Neuronal stem cell (in vitro differentiated cells): Measurements from ENCODE around the gene PKIB.

ENCODE experiments used
- DNase-seq: peaks from one replicate; pipeline ENCODE4 v3.0.0-alpha.2; 2013; ENCODE audit warnings: low spot score
- H2AFZ ChIP-seq: one replicate; pipeline ENCODE4 v1.6.1; 2013; ENCODE audit warnings: mild to moderate bottlenecking, low read length, inconsistent platforms
- H2AK5ac ChIP-seq: 2 replicates; pipeline ENCODE4 v1.6.1; 2013; ENCODE audit warnings: low read depth, mild to moderate bottlenecking, inconsistent platforms, low read length, moderate library complexity, mixed read lengths
- H2BK120ac ChIP-seq: 2 replicates; pipeline ENCODE4 v1.6.1; 2013; ENCODE audit warnings: low read depth, mild to moderate bottlenecking, inconsistent platforms, low read length, moderate library complexity, mixed read lengths
- H2BK12ac ChIP-seq: one replicate; pipeline ENCODE4 v1.6.1; 2013; ENCODE audit warnings: low read length, inconsistent platforms
- H2BK15ac ChIP-seq: 2 replicates; pipeline ENCODE4 v1.6.1; 2013; ENCODE audit warnings: mild to moderate bottlenecking, low read length, inconsistent platforms, mixed read lengths
- H2BK5ac ChIP-seq: one replicate; pipeline ENCODE4 v1.6.1; 2013; ENCODE audit warnings: inconsistent platforms, mild to moderate bottlenecking, low read length, moderate library complexity
- H3K14ac ChIP-seq: one replicate; pipeline ENCODE4 v1.6.1; 2013; ENCODE audit warnings: low read length, inconsistent platforms
- H3K18ac ChIP-seq: 2 replicates; pipeline ENCODE4 v1.6.1; 2013; ENCODE audit warnings: low read length, inconsistent platforms
- H3K23ac ChIP-seq: 2 replicates; pipeline ENCODE4 v1.6.1; 2013; ENCODE audit warnings: low read depth, mild to moderate bottlenecking, mixed read lengths, low read length, inconsistent platforms; ENCODE audit not compliant: poor library complexity
- H3K27ac ChIP-seq: replicated peaks from 3 replicates; pipeline ENCODE4 v1.5.1; 2013; ENCODE audit warnings: low read length, inconsistent platforms
- H3K27me3 ChIP-seq, 3 experiments: 2 replicates each; pipeline ENCODE4 v1.6.1; 2013; ENCODE audit warnings: low read length in 3 of 3, mild to moderate bottlenecking in 2 of 3, inconsistent platforms in 1 of 3, low read depth in 1 of 3, mixed read lengths in 1 of 3, moderate library complexity in 1 of 3; ENCODE audit not compliant: control insufficient read depth in 3 of 3, insufficient read depth in 3 of 3
- H3K36me3 ChIP-seq, 2 donors: replicated peaks in 1 of 2; 2 replicates each; pipeline ENCODE4 v1.6.1; 2013; ENCODE audit warnings: low read length in 2 of 2; ENCODE audit not compliant: control insufficient read depth in 2 of 2, insufficient read depth in 2 of 2
- H3K4ac ChIP-seq: 2 replicates; pipeline ENCODE4 v1.6.1; 2013; ENCODE audit warnings: inconsistent platforms, mild to moderate bottlenecking, low read length, moderate library complexity
- H3K4me1 ChIP-seq, 2 donors: 1 replicate in 1 of 2; 2 replicates in 1 of 2; pipeline ENCODE4 v1.6.1; 2013; ENCODE audit warnings: low read length in 2 of 2, low read depth in 1 of 2; ENCODE audit not compliant: control insufficient read depth in 2 of 2, insufficient read depth in 1 of 2
- H3K4me2 ChIP-seq: one replicate; pipeline ENCODE4 v1.6.1; 2013; ENCODE audit warnings: mild to moderate bottlenecking, low read length, inconsistent platforms; ENCODE audit not compliant: insufficient read depth, poor library complexity, severe bottlenecking
- H3K4me3 ChIP-seq, 2 donors: 2 replicates each; pipeline ENCODE4 v1.5.1; 2013; ENCODE audit warnings: low read length in 2 of 2, mild to moderate bottlenecking in 2 of 2, inconsistent platforms in 1 of 2, moderate library complexity in 1 of 2
- H3K79me1 ChIP-seq: one replicate; pipeline ENCODE4 v1.6.1; 2013; ENCODE audit warnings: low read depth, mild to moderate bottlenecking, inconsistent platforms, low read length, moderate library complexity
- H3K9ac ChIP-seq: one replicate; pipeline ENCODE4 v1.6.1; 2013; ENCODE audit warnings: mild to moderate bottlenecking, low read depth, low read length, inconsistent platforms; ENCODE audit not compliant: poor library complexity
- H3K9me3 ChIP-seq, 2 donors: replicated peaks in 1 of 2; 2 replicates each; pipeline versions ENCODE3 to v1.6.1; 2013; ENCODE audit warnings: low read length in 2 of 2, mild to moderate bottlenecking in 2 of 2, inconsistent platforms in 1 of 2, low read depth in 1 of 2, mixed read lengths in 1 of 2, moderate library complexity in 1 of 2; ENCODE audit not compliant: control insufficient read depth in 2 of 2, insufficient read depth in 1 of 2
- H4K8ac ChIP-seq: one replicate; pipeline ENCODE4 v1.6.1; 2013; ENCODE audit warnings: low read depth, mild to moderate bottlenecking, inconsistent platforms, low read length, moderate library complexity
- H4K91ac ChIP-seq: one replicate; pipeline ENCODE4 v1.6.1; 2013; ENCODE audit warnings: low read length, low read depth, mild to moderate bottlenecking, inconsistent platforms; ENCODE audit not compliant: poor library complexity
- WGBS, 2 donors: extraction: QIAGEN DNeasy Blood & Tissue Kit; methylation state at CpG; one replicate each; pipeline ENCODE4 v1.1.7; 2013; ENCODE audit warnings: missing lambda C conversion rate in 2 of 2, mixed read lengths in 1 of 2; ENCODE audit not compliant: insufficient read length in 2 of 2, insufficient replicate concordance in 1 of 2; ENCODE audit errors: extremely low coverage in 2 of 2; 5-methylcytosine and 5-hydroxymethylcytosine counted together

Gene PKIB

DNA sequence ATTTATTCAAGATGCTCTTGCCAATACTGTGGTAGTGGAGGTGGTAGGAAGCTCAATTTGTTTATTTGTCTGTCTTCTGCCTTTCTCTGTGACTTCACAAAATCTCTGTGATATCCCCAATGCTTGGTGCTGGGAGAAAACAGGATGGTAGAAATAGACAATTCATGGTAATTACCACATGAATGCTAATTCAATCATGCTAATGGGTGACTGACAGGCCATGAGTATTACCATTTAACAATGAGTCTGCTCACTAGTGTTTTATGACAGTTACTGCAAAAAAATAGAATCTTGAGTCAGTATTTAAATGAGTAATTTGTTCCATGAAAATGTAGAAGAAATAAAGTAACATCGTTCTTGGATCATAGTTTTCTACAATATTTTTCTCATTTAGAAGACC, 117.0 kb downstream of the PKIB start:
- Histone ChIP-seq H2BK15ac (no peak overlapping the region), H3K4ac (no peak overlapping the region), H2AK5ac (no peak overlapping the region), H3K4me3 (no peak overlapping the region), H3K36me3 (no peaks in the 10 kb centered on the region), H3K79me1 (no peaks in the 10 kb centered on the region), H4K91ac (no peak overlapping the region), H3K27ac (no peak overlapping the region), H4K8ac (no peak overlapping the region), H3K27me3 (no peaks in the 10 kb centered on the region), H3K18ac (no peak overlapping the region), H2BK120ac (no peak overlapping the region), H3K4me2 (no peak overlapping the region), H3K23ac (no peak overlapping the region), H3K9me3 (no peaks in the 10 kb centered on the region), H2BK5ac (no peak overlapping the region), H3K4me1 (no peaks in the 10 kb centered on the region), H2AFZ (no peak overlapping the region), H2BK12ac (no peak overlapping the region), H3K14ac (no peak overlapping the region), H3K9ac (no peak overlapping the region)
- WGBS, 2 donors, result no CpG with 5 or more reads among the region's 1 CpG
- no peak for DNase-seq

- H2AFZ ChIP-seq, result no peak overlapping the region
- no peaks in the 10 kb centered on the region for H3K9me3 ChIP-seq
- DNase-seq, result no peak
- no peak overlapping the region for H2BK12ac ChIP-seq
- H3K27ac ChIP-seq, result no peak overlapping the region
- no peak overlapping the region for H2AK5ac ChIP-seq
- no peak overlapping the region for H3K9ac ChIP-seq
- no peak overlapping the region for H3K4me3 ChIP-seq
- H2BK15ac ChIP-seq, result no peak overlapping the region
- no peak overlapping the region for H3K18ac ChIP-seq
- H4K91ac ChIP-seq, result no peak overlapping the region
- peaks cover 3% of the 10 kb centered on the region in 2 donors for H3K4me1 ChIP-seq
- no peak overlapping the region for H3K4ac ChIP-seq
- no peak overlapping the region for H2BK5ac ChIP-seq
- no peak overlapping the region for H2BK120ac ChIP-seq
- no peak overlapping the region for H3K14ac ChIP-seq
- H3K79me1 ChIP-seq, result no peaks in the 10 kb centered on the region
- H3K27me3 ChIP-seq, result no peaks in the 10 kb centered on the region
- no peaks in the 10 kb centered on the region for H3K36me3 ChIP-seq
- WGBS, 2 donors, result no CpG with 5 or more reads among the region's 3 CpGs
- no peak overlapping the region for H3K4me2 ChIP-seq
- no peak overlapping the region for H4K8ac ChIP-seq
- no peak overlapping the region for H3K23ac ChIP-seq
These were observed 120.1 kb downstream of the PKIB start for GRCh38 chr6:122730334-122730733.

- no peak overlapping the region for H2BK12ac ChIP-seq
- DNase-seq, result peak; percentile 31
- H3K9ac ChIP-seq, result no peak overlapping the region
- H3K18ac ChIP-seq, result no peak overlapping the region
- no peaks in the 10 kb centered on the region for H3K79me1 ChIP-seq
- no peak overlapping the region for H2AFZ ChIP-seq
- no peak overlapping the region for H2AK5ac ChIP-seq
- no peak overlapping the region for H3K23ac ChIP-seq
- peaks cover 3 to 7% of the 10 kb centered on the region in 2 donors for H3K4me1 ChIP-seq
- no peak overlapping the region for H4K91ac ChIP-seq
- no peak overlapping the region for H3K27ac ChIP-seq
- no peaks in the 10 kb centered on the region for H3K9me3 ChIP-seq
- H3K4me2 ChIP-seq, result no peak overlapping the region
- no peaks in the 10 kb centered on the region for H3K36me3 ChIP-seq
- H2BK120ac ChIP-seq, result no peak overlapping the region
- H2BK15ac ChIP-seq, result no peak overlapping the region
- no CpG with 5 or more reads among the region's 4 CpGs for WGBS, 2 donors
- no peak overlapping the region for H3K4me3 ChIP-seq
- H3K14ac ChIP-seq, result no peak overlapping the region
- H3K27me3 ChIP-seq, result no peaks in the 10 kb centered on the region
- H4K8ac ChIP-seq, result no peak overlapping the region
- no peak overlapping the region for H3K4ac ChIP-seq
- H2BK5ac ChIP-seq, result no peak overlapping the region
These were observed 120.7 kb downstream of the PKIB start for GRCh38 chr6:122730775-122731386.

DNA sequence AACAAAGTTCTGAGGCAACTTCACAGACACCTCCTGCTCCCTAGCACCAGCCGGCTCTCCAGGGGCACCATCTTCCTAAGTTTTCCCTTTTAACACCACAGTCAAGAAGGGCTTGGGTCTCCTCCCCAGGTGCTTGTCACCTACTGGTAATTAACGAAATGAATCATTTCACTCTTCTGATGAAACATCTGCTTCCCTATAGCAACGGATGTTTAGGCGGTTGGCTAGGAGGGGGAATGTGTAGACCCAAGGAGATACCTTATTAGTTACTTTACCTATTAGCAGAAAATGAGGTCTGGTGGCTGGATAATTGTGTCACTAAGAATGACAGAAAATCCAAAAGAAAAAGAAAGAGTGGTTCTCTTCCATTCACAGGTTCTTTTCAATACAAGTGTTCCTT, 123.1 kb downstream of the PKIB start:
- Histone ChIP-seq H2AFZ (no peak overlapping the region), H3K4ac (no peak overlapping the region), H4K91ac (no peak overlapping the region), H3K27me3 (no peaks in the 10 kb centered on the region), H2AK5ac (no peak overlapping the region), H2BK5ac (no peak overlapping the region), H2BK15ac (no peak overlapping the region), H4K8ac (no peak overlapping the region), H3K23ac (no peak overlapping the region), H3K4me2 (no peak overlapping the region), H3K4me3 (no peak overlapping the region), H2BK12ac (no peak overlapping the region), H2BK120ac (no peak overlapping the region), H3K9me3 (no peaks in the 10 kb centered on the region), H3K27ac (no peak overlapping the region), H3K18ac (no peak overlapping the region), H3K36me3 (no peaks in the 10 kb centered on the region), H3K9ac (no peak overlapping the region), H3K79me1 (no peaks in the 10 kb centered on the region), H3K4me1 (peaks cover 5 to 8% of the 10 kb centered on the region in 2 donors), H3K14ac (no peak overlapping the region)
- no CpG with 5 or more reads among the region's 4 CpGs for WGBS, 2 donors
- no peak for DNase-seq
